Nephron progenitor cell (in vitro differentiated cells): ENCODE data around the gene GTF3C2.

Source experiments
- DNase-seq: peaks from one replicate; pipeline ENCODE4 v3.0.0; 2021
- H3K27ac Mint-ChIP-seq: 2 replicates; pipeline ENCODE4 v1.8.0; 2021; ENCODE audit warnings: mild to moderate bottlenecking, moderate library complexity, mixed read lengths
- H3K27me3 Mint-ChIP-seq: 2 replicates; pipeline ENCODE4 v1.8.0; 2021; ENCODE audit warnings: mild to moderate bottlenecking, low read depth, mixed read lengths; ENCODE audit not compliant: poor library complexity
- H3K36me3 Mint-ChIP-seq: 2 replicates; pipeline ENCODE4 v1.8.0; 2021; ENCODE audit warnings: low read depth, mixed read lengths
- H3K4me1 Mint-ChIP-seq: 2 replicates; pipeline ENCODE4 v1.8.0; 2021; ENCODE audit warnings: mixed read lengths
- H3K4me3 Mint-ChIP-seq: 2 replicates; pipeline ENCODE4 v1.8.0; 2021; ENCODE audit warnings: mild to moderate bottlenecking, moderate library complexity, mixed read lengths
- H3K9me3 Mint-ChIP-seq: 2 replicates; pipeline ENCODE4 v1.8.0; 2021; ENCODE audit warnings: mild to moderate bottlenecking, moderate library complexity, mixed read lengths
- CTCF ChIP-seq: fragments of 200-600 bp; sonication (generic); IDR thresholded peaks from 2 replicates; pipeline ENCODE4 v1.5.0; 2021; ENCODE audit warnings: antibody characterized with exemption

GTF3C2 gene

GRCh38 chr2:27378809-27379290 is 22.3 kb upstream of the GTF3C2 start:
- Mint-ChIP-seq H3K4me3 (peak overlapping the region; percentile 95), H3K27me3 (peaks cover 4% of the 10 kb centered on the region), H3K4me1 (peaks cover 39% of the 10 kb centered on the region), H3K36me3 (peaks cover 52% of the 10 kb centered on the region), H3K9me3 (no peaks in the 10 kb centered on the region), H3K27ac (peak overlapping the region; percentile 96)
- no peak for DNase-seq
- TF ChIP-seq CTCF, result no peak

GRCh38 chr2:27378096-27378808 is 21.7 kb upstream of the GTF3C2 start:
- Mint-ChIP-seq H3K4me3 (peak overlapping the region; percentile 30), H3K4me1 (peaks cover 39% of the 10 kb centered on the region), H3K27me3 (peaks cover 4% of the 10 kb centered on the region), H3K9me3 (no peaks in the 10 kb centered on the region), H3K27ac (no peak overlapping the region), H3K36me3 (peaks cover 52% of the 10 kb centered on the region)
- no peak for TF ChIP-seq CTCF
- DNase-seq, result peak; percentile 46

GRCh38 chr2:27377618-27378095 is 21.1 kb upstream of the GTF3C2 start:
- Mint-ChIP-seq H3K4me3 (peak overlapping the region; percentile 65), H3K27me3 (peaks cover 4% of the 10 kb centered on the region), H3K27ac (peak overlapping the region; percentile 97), H3K9me3 (no peaks in the 10 kb centered on the region), H3K36me3 (peaks cover 56% of the 10 kb centered on the region), H3K4me1 (peaks cover 42% of the 10 kb centered on the region)
- no peak for TF ChIP-seq CTCF
- no peak for DNase-seq

GRCh38 chr2:27376866-27377617 is 20.5 kb upstream of the GTF3C2 start:
- peak overlapping the region; percentile 72 for H3K27ac Mint-ChIP-seq
- H3K27me3 Mint-ChIP-seq, result peaks cover 4% of the 10 kb centered on the region
- H3K4me1 Mint-ChIP-seq, result peaks cover 46% of the 10 kb centered on the region
- no peaks in the 10 kb centered on the region for H3K9me3 Mint-ChIP-seq
- H3K36me3 Mint-ChIP-seq, result peaks cover 57% of the 10 kb centered on the region
- no peak for DNase-seq
- TF ChIP-seq CTCF, result no peak
- no peak overlapping the region for H3K4me3 Mint-ChIP-seq

GRCh38 chr2:27376151-27376865 is 19.7 kb upstream of the GTF3C2 start:
- peaks cover 49% of the 10 kb centered on the region for H3K36me3 Mint-ChIP-seq
- peaks cover 6% of the 10 kb centered on the region for H3K27me3 Mint-ChIP-seq
- DNase-seq, result no peak

More at GRCh38 chr2:27376151-27376865, 19.7 kb upstream of the GTF3C2 start:
- Mint-ChIP-seq H3K4me1 (peaks cover 47% of the 10 kb centered on the region), H3K27ac (peak overlapping the region; percentile 75), H3K9me3 (no peaks in the 10 kb centered on the region), H3K4me3 (no peak overlapping the region)
- TF ChIP-seq CTCF, result no peak
